Breast epithelium (tissue), 4 donors: ENCODE data around the gene ITLN1. TPM values are rescaled to one million over a fixed set of nuclear protein-coding genes. Genes with fewer than 3 reads are reported as not detected.

ENCODE experiments used
- DNase-seq, 2 donors: peaks; one replicate each; pipeline ENCODE4 v3.0.0-alpha.2; 2019; ENCODE audit warnings: low spot score in 2 of 2
- H3K27ac ChIP-seq, 2 donors: fragments of 200-600 bp; sonication (generic) in 1 of 2; one replicate each; pipeline ENCODE4 v1.5.1; 2016 to 2019; ENCODE audit warnings: mild to moderate bottlenecking in 1 of 2
- H3K27me3 ChIP-seq, 2 donors: fragments of 200-600 bp; sonication (generic) in 1 of 2; one replicate each; pipeline versions ENCODE4 v1.5.1 to v1.6.0; 2017 to 2019; ENCODE audit warnings: control low read depth in 1 of 2, mild to moderate bottlenecking in 1 of 2
- H3K36me3 ChIP-seq: fragments of 200-600 bp; one replicate; pipeline ENCODE4 v1.5.1; 2019
- H3K4me1 ChIP-seq, 2 donors: fragments of 200-600 bp; sonication (generic); one replicate each; pipeline ENCODE4 v1.5.1; 2016 to 2019; ENCODE audit warnings: control low read depth in 1 of 2
- H3K4me3 ChIP-seq, 3 donors: fragments of 200-600 bp; sonication (generic); 1 replicate in 2 of 3; 2 replicates in 1 of 3; pipeline ENCODE4 v1.5.1; 2016 to 2019; ENCODE audit warnings: mild to moderate bottlenecking in 3 of 3, moderate library complexity in 2 of 3
- H3K9me3 ChIP-seq, 2 donors: fragments of 200-600 bp; sonication (generic) in 1 of 2; one replicate each; pipeline ENCODE4 v1.5.1; 2016 to 2019; ENCODE audit warnings: control low read depth in 1 of 2
- CTCF ChIP-seq, 3 donors: fragments of 450-650 bp; IDR thresholded peaks; one replicate each; pipeline ENCODE4 v1.5.1; 2016 to 2017; ENCODE audit warnings: antibody characterized with exemption in 3 of 3, mild to moderate bottlenecking in 3 of 3, moderate library complexity in 3 of 3
- POLR2A ChIP-seq: fragments of 450-650 bp; IDR thresholded peaks from one replicate; pipeline ENCODE4 v1.6.1; 2016; ENCODE audit warnings: antibody characterized with exemption, mild to moderate bottlenecking, moderate library complexity
- POLR2AphosphoS5 ChIP-seq, 3 donors: sonication (generic); formaldehyde crosslinking; IDR thresholded peaks; one replicate each; pipeline ENCODE4 v1.6.1; 2017; ENCODE audit warnings: antibody characterized with exemption in 3 of 3
- intact Hi-C: fragments of 100-400 bp; cut with DNase I; formaldehyde crosslinking; loops from one replicate; pipeline ENCODE4 v1.15.1; 2023; ENCODE audit warnings: low total_unique reads
- total RNA-seq, 3 donors: library from RNA; depleted of rRNA; stranded (reverse); fragments of >200 nt; gene quantifications; one replicate each; pipeline ENCODE4 v1.1.0, GENCODE V29; 2016

Gene ITLN1
- total RNA-seq, 3 donors from 2014 or later, result 0.96 to 938 (median 2.0) TPM

DNA sequence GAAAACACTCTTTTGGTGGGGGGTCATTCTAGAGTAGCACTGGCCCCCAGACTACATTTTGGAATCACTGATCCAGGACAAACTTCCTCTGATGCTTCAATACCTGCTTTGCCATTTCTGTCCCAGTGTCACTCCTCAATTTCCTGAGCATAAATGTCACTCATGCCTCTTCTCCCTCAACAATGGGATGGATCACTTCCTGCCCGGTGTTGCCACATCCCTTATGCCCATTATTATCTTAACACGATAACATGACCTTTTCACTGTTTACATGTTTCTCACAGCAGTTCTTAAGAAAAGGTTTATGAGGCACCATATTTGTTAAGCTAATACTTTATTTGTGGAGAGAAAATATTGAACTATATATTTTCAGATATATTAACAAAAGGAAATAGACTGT, 3.9 kb upstream of the ITLN1 start:
- Histone ChIP-seq H3K27ac (no peak overlapping the region), H3K36me3 (no peaks in the 10 kb centered on the region), H3K4me1 (no peaks in the 10 kb centered on the region), H3K27me3 (no peaks in the 10 kb centered on the region), H3K9me3 (peaks cover 0 to 6% of the 10 kb centered on the region in 2 donors), H3K4me3 (no peak overlapping the region)
- TF ChIP-seq POLR2A (no peak), CTCF (IDR thresholded peaks at IDR 0.05) (no peak), POLR2AphosphoS5 (IDR thresholded peaks at IDR 0.05) (no peak)
- no peak for DNase-seq
- intact Hi-C loops, result no loop called here

DNA sequence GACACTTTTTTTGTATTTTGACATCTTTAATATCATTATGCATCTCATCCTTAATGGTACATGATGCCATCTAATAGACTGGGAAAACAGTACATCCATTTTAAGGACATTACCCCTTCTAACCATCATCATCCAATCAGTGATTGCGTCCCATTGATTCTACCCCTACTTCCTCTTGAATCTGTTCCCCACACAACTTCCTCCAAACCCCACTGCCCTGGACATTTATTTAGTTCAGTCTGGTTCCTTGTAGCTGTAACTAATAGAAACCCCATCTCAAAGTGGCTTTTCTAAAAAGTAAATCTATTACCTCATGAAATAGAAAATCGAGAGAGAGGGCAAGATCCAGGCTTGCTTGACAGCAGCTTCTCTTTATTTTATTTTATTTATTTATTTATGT, 2.1 kb upstream of the ITLN1 start:
- DNase-seq, result no peak
- TF ChIP-seq CTCF (IDR thresholded peaks at IDR 0.05) (no peak), POLR2AphosphoS5 (IDR thresholded peaks at IDR 0.05) (no peak), POLR2A (no peak)

GRCh38 chr1:160884579-160884978, 401 bp downstream of the ITLN1 start:
- H3K27ac ChIP-seq, result no peak overlapping the region
- no peak for TF ChIP-seq POLR2A
- TF ChIP-seq CTCF (IDR thresholded peaks at IDR 0.05), result peak in 1 of 3 donors; percentile 59
- no peak for TF ChIP-seq POLR2AphosphoS5 (IDR thresholded peaks at IDR 0.05)
- DNase-seq, result no peak
- intact Hi-C loops, result no loop called here
- H3K27me3 ChIP-seq, result no peaks in the 10 kb centered on the region
- H3K36me3 ChIP-seq, result no peaks in the 10 kb centered on the region
- no peaks in the 10 kb centered on the region for H3K4me1 ChIP-seq
- H3K9me3 ChIP-seq, result no peaks in the 10 kb centered on the region
- H3K4me3 ChIP-seq, result no peak overlapping the region

More for the DNA sequence above, 2.1 kb upstream of the ITLN1 start:
- Histone ChIP-seq H3K27me3 (no peaks in the 10 kb centered on the region), H3K27ac (no peak overlapping the region), H3K36me3 (no peaks in the 10 kb centered on the region), H3K4me1 (no peaks in the 10 kb centered on the region), H3K9me3 (no peaks in the 10 kb centered on the region), H3K4me3 (no peak overlapping the region)
- intact Hi-C loops, result no loop called here

DNA sequence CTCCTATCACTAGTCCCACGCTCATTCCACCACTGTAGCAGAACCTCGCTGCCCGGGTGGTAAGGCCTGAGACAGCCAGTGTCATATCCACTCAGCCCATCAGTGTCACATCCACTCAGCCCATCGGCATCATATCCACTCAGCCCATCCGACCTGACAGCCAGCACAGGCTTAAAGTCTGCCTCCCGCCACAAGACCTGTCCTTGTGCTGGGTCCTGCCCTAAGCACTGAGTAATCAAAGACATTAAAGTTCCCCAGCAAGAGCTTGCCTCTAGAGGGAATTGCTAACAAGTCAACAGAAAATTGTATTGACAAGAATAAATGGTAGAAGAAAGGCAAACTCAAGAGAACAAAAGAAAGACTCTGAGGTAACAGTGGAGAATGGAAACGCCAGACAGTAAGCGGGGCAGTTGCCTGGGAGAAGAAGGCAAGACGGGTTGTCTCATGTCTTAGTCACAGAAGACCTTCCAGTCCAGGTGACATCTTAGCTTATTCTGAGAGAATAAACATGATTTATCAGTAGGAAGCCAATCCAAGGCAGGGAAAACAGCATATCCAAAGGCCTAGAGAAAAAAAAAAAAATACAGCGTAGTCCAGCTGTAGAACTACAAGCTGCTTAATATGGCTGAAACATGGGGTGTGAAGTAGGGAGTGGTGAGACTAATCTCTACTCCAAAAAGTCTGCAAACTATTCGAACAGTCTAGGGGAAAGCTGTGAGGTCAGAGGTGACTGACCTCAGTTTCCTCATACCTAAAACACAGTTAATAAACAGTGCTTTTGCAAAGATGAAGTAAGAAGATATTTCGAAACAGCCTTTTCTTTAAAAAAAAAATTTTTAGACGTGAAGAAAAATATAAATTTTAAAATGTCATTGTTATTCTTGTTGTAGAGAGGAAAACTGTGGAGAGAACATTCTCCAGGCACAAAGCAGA, 1.1 kb downstream of the ITLN1 start:
- intact Hi-C loops, result no loop called here
- no peaks in the 10 kb centered on the region for H3K4me1 ChIP-seq

More for the DNA sequence above, 1.1 kb downstream of the ITLN1 start:
- H3K9me3 ChIP-seq, result no peaks in the 10 kb centered on the region
- H3K27ac ChIP-seq, result no peak overlapping the region
- TF ChIP-seq CTCF (IDR thresholded peaks at IDR 0.05) (no peak), POLR2A (no peak), POLR2AphosphoS5 (IDR thresholded peaks at IDR 0.05) (no peak)
- H3K27me3 ChIP-seq, result no peaks in the 10 kb centered on the region
- H3K4me3 ChIP-seq, result no peak overlapping the region
- H3K36me3 ChIP-seq, result no peaks in the 10 kb centered on the region
- no peak for DNase-seq
